ENCODE results near the gene STK26. TPM values are rescaled to one million over a fixed set of nuclear protein-coding genes. Genes with fewer than 3 reads are reported as not detected.

The STK26 gene
- total RNA-seq (1 to 10 TPM; 2.0 to 4.5 (median 2.7) TPM), polyA plus RNA-seq (1 to 10 TPM; 1.6 to 2.7 TPM)

DNA sequence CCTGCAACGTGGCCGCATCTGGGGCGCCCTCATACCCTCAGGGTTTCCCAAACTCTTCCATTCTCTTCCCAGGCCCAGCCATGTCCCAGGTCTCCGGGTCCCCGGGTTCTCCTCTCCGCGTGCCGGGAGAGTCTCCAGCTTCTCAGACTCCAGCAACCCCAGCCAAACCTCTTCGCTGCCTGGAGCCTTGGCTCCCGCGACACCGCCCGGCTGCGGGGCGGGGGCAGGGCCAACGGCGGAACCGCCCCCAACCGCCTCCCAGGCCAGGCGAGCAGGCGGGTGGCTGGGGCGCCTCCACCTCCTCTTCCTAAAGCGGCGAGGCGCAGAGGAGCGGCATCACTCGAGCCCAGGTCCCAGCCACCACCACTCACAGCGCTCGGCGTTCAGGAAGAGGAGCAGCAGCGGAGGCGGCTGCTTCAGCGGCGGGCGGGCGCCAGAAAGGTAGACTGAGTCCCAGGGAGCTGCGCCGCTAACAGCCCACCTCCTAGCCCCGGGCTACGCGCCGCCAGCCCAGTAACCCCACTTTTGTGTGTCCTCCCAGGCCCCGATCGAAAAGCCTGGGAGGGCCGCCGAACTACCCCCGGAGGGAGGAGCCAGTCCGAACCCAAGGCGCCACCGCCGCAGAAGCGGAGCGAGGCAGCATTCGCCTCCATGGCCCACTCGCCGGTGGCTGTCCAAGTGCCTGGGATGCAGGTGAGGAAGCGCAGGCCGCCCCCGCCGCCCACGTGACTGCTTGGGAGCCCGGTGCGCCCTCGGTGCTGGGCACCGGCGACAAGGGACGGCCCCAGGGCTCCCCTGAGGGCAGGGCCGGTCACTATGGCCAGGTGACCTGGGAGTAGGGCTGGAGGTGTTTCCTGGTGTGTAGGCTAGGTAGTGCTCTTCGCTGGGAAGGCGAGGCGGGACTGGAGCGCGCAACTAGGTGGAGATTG, at the start of gene STK26:
TSS of gene STK26 (plus strand) at position 336 of the 929 bp plus-strand sequence. CDS start at position 652, 316 bp downstream.
- ATAC-seq = peak; percentile 95 to 97 (median 96)

DNA sequence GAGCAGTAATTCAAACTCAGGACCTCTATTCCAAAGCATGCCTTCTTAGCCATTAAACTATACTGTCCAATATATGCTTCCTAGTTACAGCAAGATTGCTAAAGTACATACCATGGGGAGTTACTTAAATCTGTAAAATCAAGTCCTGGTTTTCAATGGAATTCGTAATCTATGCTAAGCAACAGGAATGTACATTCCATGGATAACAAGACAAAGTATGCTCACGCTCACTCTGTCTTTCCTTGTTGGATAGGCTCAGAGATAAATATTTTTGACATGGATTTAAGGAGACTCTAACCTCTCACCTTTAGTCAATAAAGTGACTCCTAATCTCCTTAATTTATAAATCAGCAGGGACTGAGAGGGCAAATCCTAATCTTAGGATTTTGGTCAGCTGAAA, 47.3 kb upstream of the STK26 start:
- peaks cover 0 to 4% (median 0%) of the 10 kb centered on the region in 4 donors for H3K27me3 ChIP-seq
- WGBS, 2 donors = 44 to 52% methylated on average over 2 of the region's 2 CpGs
- ATAC-seq = no peak

More for the DNA sequence above, at the start of gene STK26:
- Histone ChIP-seq H3K4me1 (no peaks in the 10 kb centered on the region), H3K36me3 (no peaks in the 10 kb centered on the region), H3K27ac (peak within 1 kb of the TSS; percentile 24 to 66 (median 48)), H3K27me3 (peaks cover 0 to 8% (median 0%) of the 10 kb centered on the region in 4 donors), H3K4me3 (peak within 1 kb of the TSS; percentile 27 to 64 (median 40)), H3K9me3 (no peaks in the 10 kb centered on the region)
- no peak for FAIRE-seq
- peak; percentile 55 to 85 (median 72) for DNase-seq
- TF ChIP-seq, protein P1, sequence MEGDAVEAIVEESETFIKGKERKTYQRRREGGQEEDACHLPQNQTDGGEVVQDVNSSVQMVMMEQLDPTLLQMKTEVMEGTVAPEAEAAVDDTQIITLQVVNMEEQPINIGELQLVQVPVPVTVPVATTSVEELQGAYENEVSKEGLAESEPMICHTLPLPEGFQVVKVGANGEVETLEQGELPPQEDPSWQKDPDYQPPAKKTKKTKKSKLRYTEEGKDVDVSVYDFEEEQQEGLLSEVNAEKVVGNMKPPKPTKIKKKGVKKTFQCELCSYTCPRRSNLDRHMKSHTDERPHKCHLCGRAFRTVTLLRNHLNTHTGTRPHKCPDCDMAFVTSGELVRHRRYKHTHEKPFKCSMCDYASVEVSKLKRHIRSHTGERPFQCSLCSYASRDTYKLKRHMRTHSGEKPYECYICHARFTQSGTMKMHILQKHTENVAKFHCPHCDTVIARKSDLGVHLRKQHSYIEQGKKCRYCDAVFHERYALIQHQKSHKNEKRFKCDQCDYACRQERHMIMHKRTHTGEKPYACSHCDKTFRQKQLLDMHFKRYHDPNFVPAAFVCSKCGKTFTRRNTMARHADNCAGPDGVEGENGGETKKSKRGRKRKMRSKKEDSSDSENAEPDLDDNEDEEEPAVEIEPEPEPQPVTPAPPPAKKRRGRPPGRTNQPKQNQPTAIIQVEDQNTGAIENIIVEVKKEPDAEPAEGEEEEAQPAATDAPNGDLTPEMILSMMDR (IDR thresholded peaks at IDR 0.05) = no peak
- intact Hi-C loops (cut with DNase I) = no loop called here
- 1 to 24% methylated on average over 70 to 73 of the region's 73 CpGs for WGBS, 2 donors

DNA sequence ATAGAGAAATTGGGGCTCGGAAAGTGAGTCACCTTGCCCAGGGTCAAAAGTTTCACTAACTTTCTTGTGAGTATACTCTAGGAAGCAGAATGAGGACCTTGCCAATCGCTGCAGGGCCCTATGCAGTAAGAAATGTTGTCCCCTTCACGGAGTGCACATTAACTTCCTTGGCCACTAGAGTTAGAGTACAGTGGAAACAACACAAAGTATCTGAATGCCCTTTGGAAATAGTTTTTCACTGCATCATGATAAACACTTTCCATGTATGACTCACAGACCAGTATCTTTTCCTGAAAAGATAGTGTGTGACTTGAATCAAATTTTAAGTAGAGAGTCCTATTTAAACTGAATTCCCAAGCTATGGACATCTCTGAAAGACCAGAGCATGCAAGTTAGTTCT, 45.5 kb upstream of the STK26 start:
- Histone ChIP-seq H3K27ac (no peak overlapping the region), H3K36me3 (no peaks in the 10 kb centered on the region), H3K4me1 (no peaks in the 10 kb centered on the region), H3K9me3 (no peaks in the 10 kb centered on the region), H3K27me3 (peaks cover 0 to 4% (median 0%) of the 10 kb centered on the region in 4 donors), H3K4me3 (no peak overlapping the region)
- ATAC-seq (no peak), FAIRE-seq (no peak), DNase-seq (no peak)
- 50 to 61% methylated on average over 3 of the region's 3 CpGs for WGBS, 2 donors
- intact Hi-C loops (cut with DNase I) = no loop called here
- TF ChIP-seq, protein P1 (IDR thresholded peaks at IDR 0.05) = no peak

More for the DNA sequence above, 47.3 kb upstream of the STK26 start:
- Histone ChIP-seq H3K27ac (no peak overlapping the region), H3K4me1 (no peaks in the 10 kb centered on the region), H3K4me3 (no peak overlapping the region), H3K9me3 (no peaks in the 10 kb centered on the region), H3K36me3 (no peaks in the 10 kb centered on the region)
- TF ChIP-seq, protein P1 (IDR thresholded peaks at IDR 0.05) = no peak
- DNase-seq (no peak), FAIRE-seq (no peak)
- intact Hi-C loops (cut with DNase I) = no loop called here

DNA sequence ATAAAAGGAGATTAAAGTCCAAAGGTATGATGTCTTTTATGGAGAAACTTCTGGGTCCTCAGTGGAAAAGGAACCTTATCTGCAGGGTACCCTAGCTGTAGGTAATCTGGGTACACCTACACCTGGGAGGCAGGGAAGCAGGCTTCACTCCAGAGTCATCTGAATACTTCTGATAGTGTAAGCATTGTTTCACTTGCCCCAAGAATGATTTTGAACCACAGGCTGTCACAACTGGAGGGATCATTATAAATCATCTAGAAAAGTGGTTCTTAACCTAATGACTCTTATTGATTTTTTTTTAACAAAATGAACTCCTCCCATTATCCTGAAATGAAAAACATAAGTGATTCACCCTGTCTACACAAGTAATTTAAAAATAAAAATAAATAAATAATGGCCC, 44.0 kb upstream of the STK26 start:
- Histone ChIP-seq H3K36me3 (no peaks in the 10 kb centered on the region), H3K9me3 (no peaks in the 10 kb centered on the region), H3K4me1 (no peaks in the 10 kb centered on the region), H3K4me3 (no peak overlapping the region), H3K27ac (no peak overlapping the region), H3K27me3 (peaks cover 0 to 4% (median 0%) of the 10 kb centered on the region in 4 donors)
- no peak for DNase-seq
- TF ChIP-seq, protein P1 (IDR thresholded peaks at IDR 0.05) = no peak
- no peak for ATAC-seq
- peak; percentile 9 for FAIRE-seq
- intact Hi-C loops (cut with DNase I) = no loop called here
